GM18499 (cell line): ENCODE results near the gene OR2M2.

Experiments used
- ATAC-seq: cut with Tn5 transposase; IDR thresholded peaks from one replicate; pipeline ENCODE4 v1.9.1; 2021; ENCODE audit warnings: moderate number of reproducible peaks; ENCODE audit not compliant: insufficient read depth, unreplicated experiment

The OR2M2 gene

GRCh38 chr1:248174521-248174920 lies at the start of gene OR2M2:
Gene OR2M2, plus strand, starts transcription at chr1:248174821. Its CDS starts 5,165 bp downstream, at chr1:248179986.
- ATAC-seq: no peak

DNA sequence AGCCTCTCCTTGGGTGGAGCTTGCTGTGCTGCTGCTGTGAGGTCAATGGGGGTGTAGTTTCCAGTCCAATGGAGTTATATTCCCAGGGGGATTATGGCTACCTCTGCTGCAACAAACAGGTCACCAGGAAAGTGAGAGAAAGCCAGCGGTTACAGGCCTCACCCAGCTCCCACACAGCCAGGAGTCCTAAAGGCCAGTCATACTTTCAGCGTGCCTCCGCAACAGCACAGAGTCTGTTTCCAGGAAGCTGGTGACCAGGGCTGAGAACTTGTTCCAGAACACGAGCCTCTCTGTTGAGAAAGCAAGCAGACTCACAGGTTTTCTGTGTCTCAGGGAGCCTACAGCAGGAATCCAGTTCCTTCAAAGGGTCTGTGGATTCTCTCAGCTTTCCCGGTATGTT lies 47.0 kb upstream of the OR2M2 start:
- ATAC-seq: no peak

DNA sequence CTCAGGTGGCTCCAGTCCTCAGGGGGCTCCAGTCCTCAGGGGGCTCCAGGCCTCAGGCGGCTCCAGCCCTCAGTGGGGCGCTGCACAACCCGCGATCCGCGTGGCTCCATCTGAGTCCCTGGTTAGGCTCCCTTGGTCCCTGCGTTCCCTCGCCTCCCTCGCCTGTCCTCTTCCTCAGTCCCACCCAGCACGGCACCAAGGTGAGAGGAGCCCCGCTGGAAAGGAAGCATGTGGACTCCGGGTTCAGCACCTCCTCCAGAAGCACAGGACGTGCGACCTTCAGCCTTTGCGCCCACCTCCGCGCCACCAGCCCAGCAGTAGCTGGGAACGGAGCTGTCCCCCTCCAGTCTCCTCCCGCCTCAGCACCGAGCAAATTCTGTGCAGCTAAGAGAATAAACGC lies 37.8 kb upstream of the OR2M2 start:
- ATAC-seq: no peak

GRCh38 chr1:248140846-248141245 lies 33.8 kb upstream of the OR2M2 start:
- ATAC-seq: no peak

DNA sequence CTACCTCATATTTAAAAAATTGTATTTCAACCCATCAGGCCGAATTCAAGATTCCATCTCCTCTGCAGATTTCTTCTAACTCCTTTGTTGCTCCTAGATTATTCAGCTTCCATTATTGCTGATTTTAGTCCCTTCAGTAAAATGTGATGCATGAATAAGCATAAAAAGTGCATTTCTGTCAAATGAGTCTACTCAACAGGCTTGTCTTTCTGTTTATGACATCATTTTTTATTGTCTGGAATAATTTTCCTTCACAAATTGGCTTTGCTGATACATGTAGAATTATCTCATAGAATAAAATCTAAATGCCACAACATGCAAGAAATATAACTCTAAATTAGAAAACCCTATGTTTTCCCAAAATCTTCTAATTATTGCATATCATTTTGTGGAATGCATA lies 31.3 kb upstream of the OR2M2 start:
- ATAC-seq: no peak

DNA sequence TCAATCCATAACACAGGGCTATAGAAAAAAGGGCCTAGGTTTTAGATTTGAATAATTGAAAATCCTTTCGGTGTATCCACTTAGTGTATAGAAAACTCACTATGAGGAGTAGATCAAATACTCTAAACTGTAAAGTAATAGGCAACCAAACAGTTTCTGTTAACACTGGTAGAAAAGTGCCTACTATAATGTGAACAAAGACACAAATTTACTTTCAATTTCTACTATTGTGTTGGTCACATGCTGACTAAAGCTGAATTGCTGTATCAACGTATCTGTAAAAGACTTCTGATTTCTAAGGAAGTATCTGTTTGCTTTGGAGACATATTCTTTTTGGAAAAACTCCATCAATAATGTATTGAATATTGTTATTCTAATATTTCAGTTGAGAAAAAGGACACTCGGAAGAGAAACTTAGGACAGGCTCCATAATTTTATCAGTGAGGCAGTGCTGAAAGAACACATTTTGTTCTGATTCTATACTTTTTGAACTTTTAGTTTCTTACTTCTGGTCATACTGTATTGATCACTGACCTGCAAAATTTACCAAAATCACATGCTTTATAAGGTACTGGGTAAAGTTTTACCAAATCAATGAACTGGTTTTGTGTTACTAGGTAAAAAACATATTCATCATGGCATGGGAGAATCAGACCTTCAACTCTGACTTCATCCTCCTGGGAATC lies 30.0 kb upstream of the OR2M2 start, which contains the start of gene OR2M5:
Gene OR2M5 (plus strand): TSS at position 636 of the 686 bp plus-strand sequence. CDS start 0 bp downstream, at position 636.
- no peak for ATAC-seq

DNA sequence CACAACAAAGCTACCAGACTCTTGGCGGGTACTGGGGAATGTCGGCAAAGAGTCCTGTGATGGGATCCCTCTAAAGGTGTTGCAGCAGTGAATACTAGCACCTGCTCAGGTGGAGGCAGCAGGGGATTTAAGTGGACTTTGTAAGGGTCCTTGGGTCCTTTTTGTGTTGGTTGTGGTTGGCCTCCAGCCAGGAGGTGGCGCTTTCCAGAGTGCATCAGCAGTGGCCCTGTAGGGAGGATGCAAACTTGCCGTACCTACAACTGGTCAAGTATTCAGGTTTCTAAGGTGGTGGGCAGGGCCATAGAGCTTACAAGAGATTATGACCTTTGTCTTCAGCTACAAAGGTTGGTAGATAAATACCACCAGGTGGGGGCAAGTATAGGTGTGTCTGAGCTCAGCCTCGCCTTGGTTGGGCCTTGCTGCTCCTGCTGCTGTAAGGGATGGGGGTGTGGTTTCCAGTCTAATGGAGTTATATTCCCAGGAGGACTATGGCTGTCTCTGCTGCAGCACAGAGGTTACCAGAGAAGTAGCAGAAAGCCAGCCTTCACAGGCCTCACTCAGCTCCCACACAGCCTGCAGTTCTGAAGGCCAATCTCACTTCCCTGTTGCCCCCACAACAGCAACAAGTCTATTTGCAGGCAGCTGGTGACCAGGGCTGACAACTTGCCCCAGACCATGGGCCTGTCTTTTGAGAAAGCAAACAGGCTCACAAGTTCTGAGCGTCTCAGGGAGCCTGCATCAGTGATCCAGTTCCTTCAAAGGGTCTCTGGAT lies 22.4 kb upstream of the OR2M2 start:
- ATAC-seq: no peak

DNA sequence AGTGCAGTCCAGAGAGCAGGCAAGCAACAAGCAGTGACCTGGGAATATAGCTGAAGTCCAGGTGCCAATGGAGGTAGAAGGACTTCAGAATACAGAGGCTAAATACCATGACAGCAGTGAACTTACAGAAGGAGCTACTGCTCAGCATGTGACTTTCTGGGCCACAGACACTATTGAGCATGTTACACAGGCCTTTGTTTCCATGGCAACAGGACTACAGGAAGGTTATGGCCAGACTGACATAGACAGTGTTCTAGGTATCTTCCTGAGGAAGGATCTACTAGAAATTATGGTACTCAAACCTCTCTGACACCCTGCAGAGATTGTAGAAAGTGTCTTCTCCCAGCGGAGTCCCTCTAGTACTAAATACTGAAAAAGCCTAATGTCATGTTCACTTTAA lies 18.7 kb upstream of the OR2M2 start:
- no peak for ATAC-seq

DNA sequence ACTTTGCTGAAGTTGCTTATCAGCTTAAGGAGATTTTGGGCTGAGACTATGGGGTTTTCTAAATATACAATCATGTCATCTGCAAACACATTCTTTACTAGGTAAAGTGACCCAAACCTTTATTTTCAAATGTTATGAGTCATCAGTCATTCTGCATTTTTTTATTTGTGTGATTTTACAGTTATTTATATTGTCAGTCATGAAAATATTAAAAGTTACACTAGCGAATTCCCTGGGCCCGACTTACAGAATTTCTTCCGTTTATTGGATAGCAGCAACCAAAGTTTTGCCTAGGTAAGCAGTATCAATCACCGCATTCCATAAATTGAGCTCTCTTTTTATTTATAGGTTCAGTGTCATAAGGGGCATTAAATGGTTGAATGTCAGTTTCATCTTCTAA lies 15.9 kb upstream of the OR2M2 start:
- ATAC-seq: no peak

GRCh38 chr1:248164031-248164430 lies 10.6 kb upstream of the OR2M2 start:
- ATAC-seq: no peak

DNA sequence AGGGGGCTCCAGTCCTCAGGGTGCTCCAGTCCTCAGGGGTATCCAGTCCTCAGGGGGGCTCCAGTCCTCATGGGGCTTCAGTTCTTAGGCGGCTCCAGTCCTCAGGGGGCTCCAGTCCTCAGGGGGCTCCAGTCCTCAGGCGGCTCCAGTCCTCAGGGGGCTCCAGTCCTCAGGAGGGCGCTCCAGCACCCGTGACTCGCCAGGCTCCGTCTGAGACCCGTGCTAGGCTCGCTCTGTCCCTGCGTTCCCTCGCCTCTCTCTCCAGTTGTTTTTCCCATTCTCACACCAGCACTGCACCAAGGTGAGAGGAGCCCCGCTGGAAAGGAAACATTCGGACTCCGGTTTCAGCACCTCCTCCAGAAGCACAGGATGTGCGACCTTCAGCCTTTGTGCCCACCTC lies 9.4 kb upstream of the OR2M2 start:
- ATAC-seq: no peak

GRCh38 chr1:248183996-248184395 lies 9.4 kb downstream of the OR2M2 start:
- no peak for ATAC-seq

DNA sequence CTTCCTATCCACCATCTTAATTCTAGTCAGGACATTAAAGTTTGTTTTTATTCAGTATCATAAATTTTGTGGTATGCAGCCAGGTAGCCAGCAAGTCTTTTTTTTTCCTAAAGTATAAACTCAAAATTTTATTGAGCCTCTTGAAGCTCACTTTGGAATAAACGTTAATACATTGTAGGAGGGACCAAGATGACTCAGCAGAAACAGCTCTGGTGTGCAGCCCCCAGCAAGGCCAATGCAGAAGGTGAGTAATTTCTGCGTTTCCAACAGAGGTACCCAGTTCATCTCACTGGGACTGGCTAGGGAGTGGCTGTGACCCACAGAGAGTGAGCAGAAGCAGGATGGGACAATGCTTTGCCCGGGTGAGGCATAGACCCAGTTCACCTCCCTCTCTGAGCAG lies 12.7 kb downstream of the OR2M2 start:
- no peak for ATAC-seq

- ATAC-seq: no peak
Observed at GRCh38 chr1:248189026-248189425, 14.4 kb downstream of the OR2M2 start.

DNA sequence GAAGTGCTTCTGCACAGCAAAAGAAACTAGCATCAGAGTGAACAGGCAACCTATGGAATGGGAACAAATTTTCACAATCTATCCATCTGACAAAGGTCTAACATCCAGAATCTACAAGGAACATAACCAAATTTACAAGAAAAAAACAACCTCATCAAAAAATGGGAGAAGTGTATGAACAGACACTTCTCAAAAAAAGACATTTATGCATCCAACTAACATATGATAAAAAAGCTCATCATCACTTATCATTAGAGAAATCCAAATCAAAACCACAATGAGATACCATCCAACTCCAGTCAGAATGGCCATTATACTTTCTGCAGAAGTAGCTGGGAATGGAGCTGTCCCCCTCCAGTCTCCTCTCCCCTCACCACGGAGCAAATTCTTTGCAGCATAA lies 19.5 kb downstream of the OR2M2 start:
- ATAC-seq: no peak

- no peak for ATAC-seq
Observed at GRCh38 chr1:248196965-248197364, 22.3 kb downstream of the OR2M2 start, which contains the start of gene OR2M3. Gene OR2M3, plus strand, starts transcription at chr1:248197265. Its CDS starts 5,803 bp downstream, at chr1:248203068.

- ATAC-seq: no peak
Observed at GRCh38 chr1:248215880-248216279, 41.3 kb downstream of the OR2M2 start.

- no peak for ATAC-seq
Observed at GRCh38 chr1:248225537-248225936, 50.9 kb downstream of the OR2M2 start.

DNA sequence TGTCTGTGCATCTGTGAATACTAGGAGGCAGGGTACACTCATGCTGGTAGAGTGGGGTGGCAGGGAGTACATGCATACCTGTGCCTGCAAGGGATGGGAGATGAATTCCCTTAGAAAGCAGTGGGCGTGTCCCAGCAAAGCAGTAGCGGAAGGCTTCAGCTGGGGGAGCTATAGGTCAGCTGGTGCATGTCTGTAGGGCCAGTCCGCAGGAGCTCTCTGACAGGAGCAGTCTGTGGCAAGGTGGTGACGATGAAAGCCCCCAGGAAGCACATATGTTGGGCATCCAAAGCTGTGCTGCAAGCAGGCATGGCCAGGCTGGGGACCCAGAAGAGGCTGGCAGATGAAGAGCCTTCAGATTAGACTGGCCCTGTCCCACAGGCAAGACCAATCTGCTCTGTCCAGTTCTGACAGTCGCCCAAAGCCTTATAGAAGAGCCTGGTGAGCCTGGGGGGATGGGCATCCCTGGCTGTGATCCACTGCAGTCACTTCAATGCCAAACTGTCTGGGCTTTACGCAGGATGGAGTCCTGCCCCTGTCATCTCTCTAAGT lies 54.8 kb downstream of the OR2M2 start:
- no peak for ATAC-seq
